H9 (cell line): ENCODE results near the gene VPS13C. TPM values are rescaled to one million over a fixed set of nuclear protein-coding genes. Genes with fewer than 3 reads are reported as not detected.

Experiments used
- DNase-seq: peaks from one replicate; pipeline ENCODE4 v3.0.0-alpha.2; 2017
- H2AFZ ChIP-seq: one replicate; pipeline ENCODE4 v1.6.1; 2013; ENCODE audit warnings: mild to moderate bottlenecking, low read length, control low read depth, moderate library complexity
- H2AK5ac ChIP-seq: 2 replicates; pipeline ENCODE4 v1.6.1; 2013; ENCODE audit warnings: low read length, control low read depth, mixed read lengths; ENCODE audit not compliant: insufficient read length
- H2BK120ac ChIP-seq: one replicate; pipeline ENCODE4 v1.6.1; 2013; ENCODE audit warnings: low read depth, mild to moderate bottlenecking, low read length, control low read depth, inconsistent platforms; ENCODE audit not compliant: poor library complexity, severe bottlenecking
- H2BK12ac ChIP-seq: 2 replicates; pipeline ENCODE4 v1.6.1; 2013; ENCODE audit warnings: low read length, control low read depth, mixed read lengths, low read depth; ENCODE audit not compliant: insufficient read length
- H2BK15ac ChIP-seq: 2 replicates; pipeline ENCODE4 v1.6.1; 2013; ENCODE audit warnings: low read depth, low read length, control low read depth
- H2BK20ac ChIP-seq: one replicate; pipeline ENCODE4 v1.6.1; 2013; ENCODE audit warnings: low read depth, mild to moderate bottlenecking, low read length, control low read depth, inconsistent platforms; ENCODE audit not compliant: poor library complexity, severe bottlenecking
- H2BK5ac ChIP-seq: 2 replicates; pipeline ENCODE4 v1.6.1; 2013; ENCODE audit warnings: low read length, control low read depth, mixed read lengths; ENCODE audit not compliant: insufficient read length
- H3K14ac ChIP-seq: 2 replicates; pipeline ENCODE4 v1.6.1; 2013; ENCODE audit warnings: low read length, control low read depth; ENCODE audit not compliant: insufficient read depth
- H3K18ac ChIP-seq: 2 replicates; pipeline ENCODE4 v1.6.1; 2013; ENCODE audit warnings: low read depth, mild to moderate bottlenecking, mixed read lengths, low read length, control low read depth; ENCODE audit not compliant: insufficient read length
- H3K23ac ChIP-seq: 2 replicates; pipeline ENCODE4 v1.6.1; 2013; ENCODE audit warnings: low read length, control low read depth, mixed read lengths, low read depth; ENCODE audit not compliant: insufficient read length
- H3K23me2 ChIP-seq: 2 replicates; pipeline ENCODE4 v1.6.1; 2013; ENCODE audit warnings: low read depth, mild to moderate bottlenecking, mixed read lengths, low read length, control low read depth; ENCODE audit not compliant: insufficient read length, poor library complexity, severe bottlenecking
- H3K27ac ChIP-seq: 2 replicates; pipeline ENCODE4 v1.5.1; 2013; ENCODE audit warnings: low read length, control low read depth, mixed read lengths, low read depth; ENCODE audit not compliant: insufficient read length
- H3K27me3 ChIP-seq: 2 replicates; pipeline ENCODE4 v1.6.1; 2013; ENCODE audit warnings: low read length, control low read depth, inconsistent platforms; ENCODE audit not compliant: insufficient read depth
- H3K4ac ChIP-seq: 2 replicates; pipeline ENCODE4 v1.6.1; 2013; ENCODE audit warnings: low read depth, mild to moderate bottlenecking, control low read depth, inconsistent platforms, low read length, moderate library complexity
- H3K4me1 ChIP-seq: 2 replicates; pipeline ENCODE4 v1.6.1; 2013; ENCODE audit warnings: low read length, control low read depth, inconsistent platforms; ENCODE audit not compliant: insufficient read depth
- H3K4me2 ChIP-seq: 2 replicates; pipeline ENCODE4 v1.6.1; 2013; ENCODE audit warnings: low read length, control low read depth, mixed read lengths; ENCODE audit not compliant: insufficient read length, insufficient read depth
- H3K56ac ChIP-seq: 2 replicates; pipeline ENCODE4 v1.6.1; 2013; ENCODE audit warnings: low read depth, mild to moderate bottlenecking, mixed read lengths, low read length, control low read depth; ENCODE audit not compliant: insufficient read length
- H3K79me1 ChIP-seq: 2 replicates; pipeline ENCODE4 v1.6.1; 2013; ENCODE audit warnings: low read depth, mild to moderate bottlenecking, moderate library complexity, low read length, control low read depth, inconsistent platforms; ENCODE audit not compliant: insufficient read depth, poor library complexity, severe bottlenecking
- H3K79me2 ChIP-seq: 2 replicates; pipeline ENCODE4 v1.6.1; 2013; ENCODE audit warnings: low read length, control low read depth, inconsistent platforms; ENCODE audit not compliant: insufficient read depth
- H3K9ac ChIP-seq: 2 replicates; pipeline ENCODE4 v1.6.1; 2013; ENCODE audit warnings: low read length, control low read depth, mixed read lengths; ENCODE audit not compliant: insufficient read length; ENCODE audit errors: extremely low read depth
- H3K9me3 ChIP-seq: one replicate; pipeline ENCODE4 v1.6.1; 2013; ENCODE audit warnings: low read depth, low read length, inconsistent platforms; ENCODE audit not compliant: control insufficient read depth
- H3T11ph ChIP-seq: one replicate; pipeline ENCODE4 v1.6.1; 2013; ENCODE audit warnings: mild to moderate bottlenecking, low read length, control low read depth, inconsistent platforms
- H4K20me1 ChIP-seq: one replicate; pipeline ENCODE4 v1.6.1; 2013; ENCODE audit not compliant: control insufficient read depth, insufficient read length, insufficient read depth
- H4K5ac ChIP-seq: 2 replicates; pipeline ENCODE4 v1.6.1; 2013; ENCODE audit warnings: low read depth, mild to moderate bottlenecking, mixed read lengths, low read length, control low read depth; ENCODE audit not compliant: insufficient read length
- H4K8ac ChIP-seq: replicated peaks from 2 replicates; pipeline ENCODE4 v1.6.1; 2013; ENCODE audit warnings: low read length, control low read depth, mixed read lengths, low read depth; ENCODE audit not compliant: insufficient read length
- H4K91ac ChIP-seq: 2 replicates; pipeline ENCODE4 v1.6.1; 2013; ENCODE audit warnings: low read depth, mild to moderate bottlenecking, moderate library complexity, mixed read lengths, low read length, control low read depth; ENCODE audit not compliant: insufficient read length
- H3K27ac Mint-ChIP-seq, 3 experiments: 2 replicates in 2 of 3; 3 replicates in 1 of 3; pipeline ENCODE4 v1.8.0; 2020 to 2021; ENCODE audit warnings: mixed read lengths in 3 of 3, mild to moderate bottlenecking in 1 of 3, moderate library complexity in 1 of 3
- H3K27me3 Mint-ChIP-seq: 2 replicates; pipeline ENCODE4 v1.8.0; 2021; ENCODE audit warnings: low read depth, mild to moderate bottlenecking, moderate library complexity, mixed read lengths
- H3K36me3 Mint-ChIP-seq, 3 experiments: 2 replicates in 2 of 3; 3 replicates in 1 of 3; pipeline ENCODE4 v1.8.0; 2020 to 2021; ENCODE audit warnings: low read depth in 3 of 3, mixed read lengths in 3 of 3; ENCODE audit not compliant: insufficient read depth in 1 of 3
- H3K4me1 Mint-ChIP-seq, 2 experiments: 2 replicates each; pipeline ENCODE4 v1.8.0; 2020; ENCODE audit warnings: mixed read lengths in 2 of 2
- H3K4me3 Mint-ChIP-seq, 2 experiments: 2 replicates in 1 of 2; 3 replicates in 1 of 2; pipeline ENCODE4 v1.8.0; 2020 to 2021; ENCODE audit warnings: mild to moderate bottlenecking in 2 of 2, mixed read lengths in 2 of 2, moderate library complexity in 1 of 2
- H3K9me3 Mint-ChIP-seq, 2 experiments: 2 replicates in 1 of 2; 3 replicates in 1 of 2; pipeline ENCODE4 v1.8.0; 2020; ENCODE audit warnings: mild to moderate bottlenecking in 2 of 2, mixed read lengths in 2 of 2, moderate library complexity in 1 of 2
- CTCF ChIP-seq: fragments of 200-600 bp; sonication (generic); conservative IDR thresholded peaks from 3 replicates; pipeline ENCODE4 v1.8.0; 2021; ENCODE audit warnings: antibody characterized with exemption, mild to moderate bottlenecking
- whole genome bisulfite sequencing: extraction: QIAGEN DNeasy Blood & Tissue Kit; methylation state at CpG from one replicate; pipeline ENCODE4 v1.1.7; 2013; ENCODE audit warnings: missing lambda C conversion rate, low lambda C conversion rate, mixed read lengths; ENCODE audit not compliant: insufficient read length; ENCODE audit errors: extremely low coverage; 5-methylcytosine and 5-hydroxymethylcytosine counted together
- total RNA-seq: library from RNA; stranded (reverse); gene quantifications from 2 replicates; pipeline ENCODE4 v1.2.1, GENCODE V29; 2021

The VPS13C gene
- total RNA-seq, 1 experiment from 2014 or later, result 14.2 TPM

GRCh38 chr15:62069551-62069950 is 9.3 kb upstream of the VPS13C start:
- Histone ChIP-seq H2BK20ac (no peak overlapping the region), H3K27ac (no peak overlapping the region), H3K9me3 (no peaks in the 10 kb centered on the region), H2AFZ (no peak overlapping the region), H3K27me3 (peaks cover 18% of the 10 kb centered on the region), H3K79me1 (no peaks in the 10 kb centered on the region), H3K23ac (no peak overlapping the region), H3K4me1 (no peaks in the 10 kb centered on the region; the same call in 1 of the 2 replicates), H2BK120ac (no peak overlapping the region), H4K91ac (no peak overlapping the region), H3K23me2 (peaks cover 17% of the 10 kb centered on the region), H4K20me1 (no peaks in the 10 kb centered on the region), H3K4ac (no peak overlapping the region), H2BK15ac (no peak overlapping the region), H2AK5ac (no peak overlapping the region), H3T11ph (no peak overlapping the region), H2BK12ac (no peak overlapping the region), H4K5ac (no peak overlapping the region), H3K14ac (no peak overlapping the region), H3K9ac (no peak overlapping the region), H4K8ac (no peak overlapping the region), H3K56ac (no peak overlapping the region), H3K4me2 (no peak overlapping the region), H2BK5ac (no peak overlapping the region), H3K18ac (no peak overlapping the region), H3K79me2 (no peaks in the 10 kb centered on the region; the same call in 1 of the 2 replicates)
- WGBS, result no CpG with 5 or more reads among the region's 5 CpGs
- Mint-ChIP-seq H3K27ac (no peak overlapping the region), H3K4me1 (peaks cover 16 to 18% of the 10 kb centered on the region in 2 experiments), H3K9me3 (no peaks in the 10 kb centered on the region; a peak in 1 of 5 replicates), H3K36me3 (no peaks in the 10 kb centered on the region), H3K27me3 (peaks cover 54% of the 10 kb centered on the region), H3K4me3 (no peak overlapping the region)
- TF ChIP-seq CTCF, result no peak
- no peak for DNase-seq
